PC-9 (cell line): ENCODE measurements around the gene PSMG3. TPM values are rescaled to one million over a fixed set of nuclear protein-coding genes. Genes with fewer than 3 reads are reported as not detected.

ENCODE experiments used
- BruUV-seq: library from RNA; stranded (reverse); fragments of 400-500 nt; replicated peaks from 2 replicates; lab custom pipeline; 2021; lab: Mats Ljungman, UMichigan
- CTCF ChIA-PET: fragments of 300-600 bp; sonication (Branson Sonifier 250); formaldehyde crosslinking; loops from one replicate; lab custom pipeline; 2022; ENCODE audit warnings: antibody characterized with exemption; lab: Charles Lee
- POLR2A ChIA-PET: fragments of 300-600 bp; sonication (Branson Sonifier 250); formaldehyde crosslinking; loops from one replicate; lab custom pipeline; 2022; ENCODE audit warnings: antibody characterized with exemption; ENCODE audit not compliant: unreplicated experiment; lab: Charles Lee
- DNase-seq, 2 experiments: peaks; one replicate each; pipeline versions ENCODE4 v3.0.0 to v3.0.0-alpha.2; 2015 to 2022; ENCODE audit warnings: mixed read lengths in 1 of 2
- H2AFZ ChIP-seq: fragments of 200-600 bp; sonication (generic); 2 replicates; pipeline ENCODE4 v1.8.1; 2017; ENCODE audit warnings: antibody characterized with exemption
- H3F3A ChIP-seq: fragments of 200-600 bp; sonication (generic); 2 replicates; pipeline ENCODE4 v1.8.1; 2017; ENCODE audit warnings: antibody characterized with exemption, mild to moderate bottlenecking, low read depth; ENCODE audit not compliant: insufficient read depth
- H3K27ac ChIP-seq: fragments of 200-600 bp; sonication (generic); 2 replicates; pipeline ENCODE4 v1.6.1; 2016; ENCODE audit warnings: mixed run types
- H3K27me3 ChIP-seq: fragments of 200-600 bp; sonication (generic); 2 replicates; pipeline ENCODE4 v1.6.1; 2016; ENCODE audit warnings: low read depth, mixed run types; ENCODE audit not compliant: insufficient read depth
- H3K36me3 ChIP-seq: fragments of 200-600 bp; sonication (generic); 2 replicates; pipeline ENCODE4 v1.6.1; 2016; ENCODE audit warnings: low read depth, mixed run types
- H3K4me1 ChIP-seq: fragments of 200-600 bp; sonication (generic); replicated peaks from 2 replicates; pipeline ENCODE4 v1.6.1; 2016; ENCODE audit warnings: mixed run types; ENCODE audit not compliant: insufficient read depth
- H3K4me2 ChIP-seq: fragments of 200-600 bp; sonication (generic); 2 replicates; pipeline ENCODE4 v1.6.1; 2017; ENCODE audit warnings: mixed run types
- H3K4me3 ChIP-seq: fragments of 200-600 bp; sonication (generic); 2 replicates; pipeline ENCODE4 v1.6.1; 2016; ENCODE audit warnings: mixed run types
- H3K79me2 ChIP-seq: fragments of 200-600 bp; sonication (generic); 2 replicates; pipeline ENCODE4 v1.6.1; 2017; ENCODE audit warnings: low read depth, mixed run types
- H3K9me2 ChIP-seq: fragments of 200-600 bp; sonication (generic); 2 replicates; pipeline ENCODE4 v1.8.1; 2017; ENCODE audit warnings: mild to moderate bottlenecking; ENCODE audit not compliant: insufficient read depth
- H3K9me3 ChIP-seq: fragments of 200-600 bp; sonication (generic); 2 replicates; pipeline ENCODE4 v1.8.1; 2016; ENCODE audit warnings: low read depth; ENCODE audit not compliant: insufficient read depth
- H4K20me1 ChIP-seq: fragments of 200-600 bp; sonication (generic); 2 replicates; pipeline ENCODE4 v1.8.1; 2017; ENCODE audit not compliant: insufficient read depth
- CTCF ChIP-seq: fragments of 200-600 bp; sonication (generic); conservative IDR thresholded peaks from 2 replicates; pipeline ENCODE4 v1.6.1; 2017; ENCODE audit warnings: mixed run types, antibody characterized with exemption, mild to moderate bottlenecking, moderate library complexity
- EZH2 ChIP-seq: fragments of 200-600 bp; sonication (generic); IDR thresholded peaks from 2 replicates; pipeline ENCODE4 v1.8.0; 2017; ENCODE audit warnings: antibody characterized with exemption, low read depth
- intact Hi-C: fragments of 100-400 bp; cut with micrococcal nuclease; formaldehyde crosslinking; loops from one replicate; pipeline ENCODE4 v1.10.0; 2022; ENCODE audit not compliant: unreplicated experiment
- total RNA-seq: library from RNA; stranded (reverse); gene quantifications from 2 replicates; pipeline ENCODE4 v1.2.3, GENCODE V29; 2021

PSMG3 gene
- total RNA-seq, 1 experiment from 2014 or later = 63.3 TPM

GRCh38 chr7:1540776-1541271 is 29.0 kb downstream of the PSMG3 start:
- H3K36me3 ChIP-seq = peaks cover 5% of the 10 kb centered on the region
- no peak overlapping the region for H2AFZ ChIP-seq
- peaks cover 71% of the 10 kb centered on the region for H4K20me1 ChIP-seq
- no peak overlapping the region for H3K4me2 ChIP-seq
- peaks cover 43% of the 10 kb centered on the region for H3K79me2 ChIP-seq
- H3F3A ChIP-seq = peaks cover 55% of the 10 kb centered on the region
- no peaks in the 10 kb centered on the region for H3K27me3 ChIP-seq
- ChIA-PET POLR2A (no interaction called here), CTCF (interaction anchor here (0.7 kb wide), 1 partner anchor 35 kb away, joined by 5 read pairs; no protein-coding TSS in a partner anchor)
- H3K4me3 ChIP-seq = no peak overlapping the region
- H3K9me2 ChIP-seq = no peaks in the 10 kb centered on the region
- no TSS peak for BruUV-seq
- H3K27ac ChIP-seq = no peak overlapping the region
- no peaks in the 10 kb centered on the region for H3K9me3 ChIP-seq
- intact Hi-C loops = no loop called here
- H3K4me1 ChIP-seq = peaks cover 22% of the 10 kb centered on the region
- no peak for TF ChIP-seq CTCF
- TF ChIP-seq EZH2 = no peak
- DNase-seq = no peak

GRCh38 chr7:1539882-1540775 is 29.7 kb downstream of the PSMG3 start:
- DNase-seq = no peak
- H3F3A ChIP-seq = peaks cover 54% of the 10 kb centered on the region
- H3K4me3 ChIP-seq = no peak overlapping the region
- H2AFZ ChIP-seq = no peak overlapping the region
- peaks cover 26% of the 10 kb centered on the region for H3K4me1 ChIP-seq
- peaks cover 78% of the 10 kb centered on the region for H4K20me1 ChIP-seq
- no peaks in the 10 kb centered on the region for H3K9me3 ChIP-seq
- no TSS peak for BruUV-seq
- no peaks in the 10 kb centered on the region for H3K9me2 ChIP-seq
- TF ChIP-seq EZH2 (no peak), CTCF (no peak)
- ChIA-PET CTCF (no interaction called here), POLR2A (no interaction called here)
- H3K79me2 ChIP-seq = peaks cover 50% of the 10 kb centered on the region
- H3K36me3 ChIP-seq = peaks cover 9% of the 10 kb centered on the region
- no peak overlapping the region for H3K4me2 ChIP-seq
- H3K27me3 ChIP-seq = no peaks in the 10 kb centered on the region
- intact Hi-C loops = loop anchor here (10.0 kb wide), 1 partner anchor 985 kb away; no protein-coding TSS in a partner anchor
- H3K27ac ChIP-seq = no peak overlapping the region

- ChIA-PET CTCF (no interaction called here), POLR2A (interaction anchor here (0.7 kb wide), 1 partner anchor 16 kb away, joined by 5 read pairs; no protein-coding TSS in a partner anchor)
- peaks cover 34% of the 10 kb centered on the region for H3K4me1 ChIP-seq
- H3F3A ChIP-seq = peaks cover 46% of the 10 kb centered on the region
- TF ChIP-seq EZH2 = no peak
- no peak for TF ChIP-seq CTCF
- H3K36me3 ChIP-seq = peaks cover 10% of the 10 kb centered on the region
- H3K4me2 ChIP-seq = no peak overlapping the region
- no peaks in the 10 kb centered on the region for H3K27me3 ChIP-seq
- H2AFZ ChIP-seq = no peak overlapping the region
- H3K79me2 ChIP-seq = peaks cover 58% of the 10 kb centered on the region
- H3K9me3 ChIP-seq = no peaks in the 10 kb centered on the region
- intact Hi-C loops = loop anchor here (10.0 kb wide), 1 partner anchor 985 kb away; no protein-coding TSS in a partner anchor
- no peak for DNase-seq
- H3K4me3 ChIP-seq = no peak overlapping the region
- no peak overlapping the region for H3K27ac ChIP-seq
- peaks cover 82% of the 10 kb centered on the region for H4K20me1 ChIP-seq
- H3K9me2 ChIP-seq = no peaks in the 10 kb centered on the region
- BruUV-seq = no TSS peak
Observed at GRCh38 chr7:1539181-1539881, 30.5 kb downstream of the PSMG3 start.
